Measurements from ENCODE around the gene ARID3B. TPM values are rescaled to one million over a fixed set of nuclear protein-coding genes. Genes with fewer than 3 reads are reported as not detected.

Gene ARID3B
- total RNA-seq, 1 experiment from 2014 or later, result 101 TPM

- Histone ChIP-seq H4K5ac (ENCODE audit: insufficient read length, low read depth, low read length) (no peak overlapping the region), H3K4ac (ENCODE audit: low read depth, low read length) (no peak overlapping the region), H2BK12ac (ENCODE audit: insufficient read length, low read depth, low read length) (no peak overlapping the region), H3K79me1 (ENCODE audit: insufficient read depth, low read depth, low read length, poor library complexity, severe bottlenecking) (no peaks in the 10 kb centered on the region), H4K8ac (replicated peaks; ENCODE audit: insufficient read length, low read depth, low read length) (no peak overlapping the region), H3K9ac (ENCODE audit: extremely low read depth, insufficient read length, low read length) (no peak overlapping the region), H3K14ac (ENCODE audit: insufficient read depth, low read length) (peak overlapping the region; percentile 60; the same call in 1 of the 2 replicates), H2BK120ac (ENCODE audit: low read depth, low read length, poor library complexity, severe bottlenecking) (no peak overlapping the region), H2BK20ac (ENCODE audit: low read depth, low read length, poor library complexity, severe bottlenecking) (no peak overlapping the region), H3K4me2 (ENCODE audit: insufficient read depth, insufficient read length, low read length) (no peak overlapping the region), H3K27me3 (ENCODE audit: insufficient read depth, low read length) (no peaks in the 10 kb centered on the region; the same call in 1 of the 2 replicates), H3K18ac (ENCODE audit: insufficient read length, low read depth, low read length) (peak overlapping the region; percentile 33), H2BK15ac (ENCODE audit: low read depth, low read length) (no peak overlapping the region), H4K20me1 (ENCODE audit: control insufficient read depth, insufficient read depth, insufficient read length) (no peaks in the 10 kb centered on the region), H3T11ph (ENCODE audit: low read length) (no peak overlapping the region), H2AK5ac (ENCODE audit: insufficient read length, low read length) (no peak overlapping the region), H4K91ac (ENCODE audit: insufficient read length, low read depth, low read length) (no peak overlapping the region), H3K79me2 (ENCODE audit: insufficient read depth, low read length) (no peaks in the 10 kb centered on the region), H3K23ac (ENCODE audit: insufficient read length, low read depth, low read length) (no peak overlapping the region), H3K23me2 (ENCODE audit: insufficient read length, low read depth, low read length, poor library complexity, severe bottlenecking) (no peaks in the 10 kb centered on the region), H3K27ac (ENCODE audit: insufficient read length, low read depth, low read length) (no peak overlapping the region), H2BK5ac (ENCODE audit: insufficient read length, low read length) (no peak overlapping the region), H3K56ac (ENCODE audit: insufficient read length, low read depth, low read length) (no peak overlapping the region), H2AFZ (ENCODE audit: low read length) (no peak overlapping the region), H3K9me3 (ENCODE audit: control insufficient read depth, low read depth, low read length) (no peaks in the 10 kb centered on the region), H3K4me1 (ENCODE audit: insufficient read depth, low read length) (no peaks in the 10 kb centered on the region)
- WGBS (ENCODE audit: extremely low coverage, insufficient read length, low lambda C conversion rate), result no CpG with 5 or more reads among the region's 26 CpGs
- H3K36me3 Mint-ChIP-seq (ENCODE audit: insufficient read depth in 1 of 3, low read depth in 3 of 3), result peaks cover 15 to 51% (median 47%) of the 10 kb centered on the region in 3 experiments
- TF ChIP-seq CTCF (conservative IDR thresholded peaks at IDR 0.05), result no peak
- peak overlapping the region; percentile 61 to 74 for H3K4me3 Mint-ChIP-seq
- peak overlapping the region; percentile 53 to 97 (median 96); a peak in 6 of 7 replicates for H3K27ac Mint-ChIP-seq
- H3K4me1 Mint-ChIP-seq, result peaks cover 10 to 22% of the 10 kb centered on the region in 2 experiments
- peaks cover 2% of the 10 kb centered on the region for H3K27me3 Mint-ChIP-seq (ENCODE audit: low read depth)
- peak; percentile 93 for DNase-seq
- no peaks in the 10 kb centered on the region; a peak in 1 of 5 replicates for H3K9me3 Mint-ChIP-seq
Observed at GRCh38 chr15:74598126-74598842, 57.3 kb downstream of the ARID3B start.
